Measurements from ENCODE around the gene NR1H3.

The NR1H3 gene

GRCh38 chr11:47278058-47278457, 20.3 kb downstream of the NR1H3 start:
- ChIA-PET POLR2A (ENCODE audit: low non-redundant PET) (no interaction called here), CTCF (no interaction called here)
- TF ChIP-seq CTCF (conservative IDR thresholded peaks at IDR 0.05; ENCODE audit: low read depth): no peak
- no peak for DNase-seq (ENCODE audit: low spot score)
- no peak overlapping the region for H3K27ac ChIP-seq

GRCh38 chr11:47278769-47279168, 21.0 kb downstream of the NR1H3 start:
- no peak for DNase-seq (ENCODE audit: low spot score)
- no peak overlapping the region for H3K27ac ChIP-seq
- ChIA-PET POLR2A (ENCODE audit: low non-redundant PET) (no interaction called here), CTCF (interaction anchor here (0.7 kb wide), 1 partner anchor 402 kb away, joined by 4 read pairs; no protein-coding TSS in a partner anchor)
- no peak for TF ChIP-seq CTCF (conservative IDR thresholded peaks at IDR 0.05; ENCODE audit: low read depth)

GRCh38 chr11:47280099-47280498, 22.3 kb downstream of the NR1H3 start:
- POLR2A ChIA-PET (ENCODE audit: low non-redundant PET): no interaction called here
- CTCF ChIA-PET: interaction anchor here (0.5 kb wide), 1 partner anchor 31 kb away, joined by 6 read pairs; the partner anchor contains the start of gene ACP2
- no peak for DNase-seq (ENCODE audit: low spot score)
- H3K27ac ChIP-seq: no peak overlapping the region
- no peak for TF ChIP-seq CTCF (conservative IDR thresholded peaks at IDR 0.05; ENCODE audit: low read depth)

- no peak for TF ChIP-seq CTCF (conservative IDR thresholded peaks at IDR 0.05; ENCODE audit: low read depth)
- POLR2A ChIA-PET (ENCODE audit: low non-redundant PET): interaction anchor here (0.6 kb wide), 1 partner anchor 51 kb away, joined by 7 read pairs; no protein-coding TSS in a partner anchor
- no peak for DNase-seq (ENCODE audit: low spot score)
- no peak overlapping the region for H3K27ac ChIP-seq
- CTCF ChIA-PET: interaction anchor here (0.6 kb wide), 1 partner anchor 21 kb away, joined by 3 read pairs; no protein-coding TSS in a partner anchor
These were observed 23.1 kb downstream of the NR1H3 start for GRCh38 chr11:47280860-47281259.

GRCh38 chr11:47282462-47282861, 24.7 kb downstream of the NR1H3 start:
- no peak overlapping the region for H3K27ac ChIP-seq
- ChIA-PET CTCF (interaction anchor here (0.7 kb wide), 1 partner anchor 127 kb away, joined by 3 read pairs; no protein-coding TSS in a partner anchor), POLR2A (ENCODE audit: low non-redundant PET) (no interaction called here)

GRCh38 chr11:47284151-47284550, 26.4 kb downstream of the NR1H3 start:
- TF ChIP-seq CTCF (conservative IDR thresholded peaks at IDR 0.05; ENCODE audit: low read depth): no peak
- DNase-seq (ENCODE audit: low spot score): no peak
- ChIA-PET CTCF (no interaction called here), POLR2A (ENCODE audit: low non-redundant PET) (no interaction called here)
- no peak overlapping the region for H3K27ac ChIP-seq

More at GRCh38 chr11:47282462-47282861, 24.7 kb downstream of the NR1H3 start:
- DNase-seq (ENCODE audit: low spot score): no peak
- no peak for TF ChIP-seq CTCF (conservative IDR thresholded peaks at IDR 0.05; ENCODE audit: low read depth)
